Astrocyte (in vitro differentiated cells and primary cell): ENCODE data around the gene RCAN2.

Experiments used
- CTCF ChIP-seq: IDR thresholded peaks from 2 replicates; pipeline ENCODE4 v1.5.1; 2011; ENCODE audit warnings: low read depth, mild to moderate bottlenecking, inconsistent platforms, low read length, moderate library complexity; ENCODE audit not compliant: insufficient read depth
- EZH2 ChIP-seq: IDR thresholded peaks from 2 replicates; pipeline ENCODE4 v1.6.1; 2012; ENCODE audit warnings: mild to moderate bottlenecking, low read length, inconsistent platforms; ENCODE audit not compliant: insufficient read depth

GRCh38 chr6:46465294-46466165, 25.7 kb downstream of the RCAN2 start:
- TF ChIP-seq EZH2 (no peak), CTCF (no peak)
